Measurements from ENCODE around the gene ZBTB9. TPM values are rescaled to one million over a fixed set of nuclear protein-coding genes. Genes with fewer than 3 reads are reported as not detected.

ZBTB9 gene, protein sequence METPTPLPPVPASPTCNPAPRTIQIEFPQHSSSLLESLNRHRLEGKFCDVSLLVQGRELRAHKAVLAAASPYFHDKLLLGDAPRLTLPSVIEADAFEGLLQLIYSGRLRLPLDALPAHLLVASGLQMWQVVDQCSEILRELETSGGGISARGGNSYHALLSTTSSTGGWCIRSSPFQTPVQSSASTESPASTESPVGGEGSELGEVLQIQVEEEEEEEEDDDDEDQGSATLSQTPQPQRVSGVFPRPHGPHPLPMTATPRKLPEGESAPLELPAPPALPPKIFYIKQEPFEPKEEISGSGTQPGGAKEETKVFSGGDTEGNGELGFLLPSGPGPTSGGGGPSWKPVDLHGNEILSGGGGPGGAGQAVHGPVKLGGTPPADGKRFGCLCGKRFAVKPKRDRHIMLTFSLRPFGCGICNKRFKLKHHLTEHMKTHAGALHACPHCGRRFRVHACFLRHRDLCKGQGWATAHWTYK
- total RNA-seq, result 10 to 100 TPM in 1 of 8 experiments, 1 to 10 TPM in 7; 4.2 to 12.5 (median 8.1) TPM

DNA sequence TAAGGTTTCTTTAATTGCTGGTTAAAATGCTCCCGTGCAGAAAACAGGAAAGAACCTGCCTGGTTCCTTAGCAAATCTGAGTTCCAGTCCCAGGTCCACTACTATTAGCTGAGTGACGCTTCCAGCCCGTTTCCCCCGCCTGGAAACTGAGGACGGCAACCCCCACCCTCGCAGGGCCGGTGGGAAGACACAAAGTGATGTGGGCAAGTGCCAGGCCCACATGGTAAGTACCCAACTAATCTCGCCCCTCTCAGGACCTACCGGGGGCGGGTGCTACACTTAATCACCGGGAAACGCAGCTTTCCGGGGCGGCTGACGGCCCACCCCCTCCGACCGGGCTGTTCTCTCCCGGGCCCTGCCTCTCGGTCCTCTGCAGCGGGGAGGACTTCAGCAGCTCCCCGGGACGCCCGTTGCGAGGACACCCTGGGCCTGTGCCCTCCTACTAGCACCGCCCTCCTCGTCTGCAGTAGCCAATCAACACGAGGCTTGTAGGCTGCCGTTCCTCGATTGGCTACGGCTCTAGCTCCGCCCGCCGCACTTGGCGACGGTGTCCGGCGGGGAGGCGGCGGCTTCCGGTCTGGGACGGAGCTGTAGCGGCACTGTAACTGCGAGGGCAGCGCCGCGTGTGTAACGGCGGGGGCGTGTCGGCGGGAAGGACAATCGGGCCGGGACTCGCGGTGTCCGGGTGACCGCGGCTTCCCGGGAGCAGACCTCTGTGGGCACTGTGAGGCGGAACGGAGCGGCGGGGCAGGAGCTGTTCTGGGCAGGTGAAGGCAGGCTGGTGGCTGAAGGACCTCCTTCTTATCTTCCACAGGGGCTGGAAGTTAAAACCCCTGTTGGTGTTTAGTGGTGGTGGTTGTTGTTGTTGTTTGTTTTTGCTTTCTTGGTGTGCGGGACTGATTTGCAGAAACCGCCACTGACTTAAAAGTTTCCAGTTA lies at the start of gene ZBTB9:
Gene ZBTB9, plus strand, starts transcription at position 568 of the 938 bp plus-strand sequence. CDS start 525 bp downstream, outside the sequence.
- Histone ChIP-seq H3K4me3 (peak within 1 kb of the TSS; percentile 71 to 99 (median 72)), H3K4me1 (replicated peaks in 1 of 2) (peaks cover 12 to 14% of the 10 kb centered on the region in 2 donors), H3K27ac (peak within 1 kb of the TSS; percentile 7 to 59)
- WGBS, 10 experiments, result 0 to 10% (median 0%) methylated on average over 1 to 15 of the region's 65 CpGs; no CpG with 5 or more reads in 1 of the 10 experiments
- peak; percentile 97 to 99 (median 99) for ATAC-seq (replicated peaks in 6 of 8)
- in situ Hi-C loops (cut with MboI; ENCODE audit: low pct_unique_long_range_greater_than_20kb in 2 of 9, low sequenced_read_pairs in 9 of 9, unreplicated experiment in 9 of 9), result no loop called here

DNA sequence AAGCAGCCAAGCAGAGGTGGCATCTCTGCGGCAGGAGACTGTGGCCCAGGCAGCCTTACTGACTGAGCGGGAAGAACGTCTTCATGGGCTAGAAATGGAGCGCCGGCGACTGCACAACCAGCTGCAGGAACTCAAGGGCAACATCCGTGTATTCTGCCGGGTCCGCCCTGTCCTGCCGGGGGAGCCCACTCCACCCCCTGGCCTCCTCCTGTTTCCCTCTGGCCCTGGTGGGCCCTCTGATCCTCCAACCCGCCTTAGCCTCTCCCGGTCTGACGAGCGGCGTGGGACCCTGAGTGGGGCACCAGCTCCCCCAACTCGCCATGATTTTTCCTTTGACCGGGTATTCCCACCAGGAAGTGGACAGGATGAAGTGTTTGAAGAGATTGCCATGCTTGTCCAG lies 49.5 kb upstream of the ZBTB9 start:
- 94 to 100% methylated on average over 3 to 7 of the region's 17 CpGs; no CpG with 5 or more reads in 8 of the 10 experiments for WGBS, 10 experiments
- in situ Hi-C loops (cut with MboI; ENCODE audit: low pct_unique_long_range_greater_than_20kb in 2 of 9, low sequenced_read_pairs in 9 of 9, unreplicated experiment in 9 of 9), result no loop called here
- ATAC-seq (replicated peaks in 6 of 8), result no peak
- no peaks in the 10 kb centered on the region for H3K4me1 ChIP-seq (replicated peaks in 1 of 2)
- no peak overlapping the region for H3K4me3 ChIP-seq
- H3K27ac ChIP-seq, result no peak overlapping the region

DNA sequence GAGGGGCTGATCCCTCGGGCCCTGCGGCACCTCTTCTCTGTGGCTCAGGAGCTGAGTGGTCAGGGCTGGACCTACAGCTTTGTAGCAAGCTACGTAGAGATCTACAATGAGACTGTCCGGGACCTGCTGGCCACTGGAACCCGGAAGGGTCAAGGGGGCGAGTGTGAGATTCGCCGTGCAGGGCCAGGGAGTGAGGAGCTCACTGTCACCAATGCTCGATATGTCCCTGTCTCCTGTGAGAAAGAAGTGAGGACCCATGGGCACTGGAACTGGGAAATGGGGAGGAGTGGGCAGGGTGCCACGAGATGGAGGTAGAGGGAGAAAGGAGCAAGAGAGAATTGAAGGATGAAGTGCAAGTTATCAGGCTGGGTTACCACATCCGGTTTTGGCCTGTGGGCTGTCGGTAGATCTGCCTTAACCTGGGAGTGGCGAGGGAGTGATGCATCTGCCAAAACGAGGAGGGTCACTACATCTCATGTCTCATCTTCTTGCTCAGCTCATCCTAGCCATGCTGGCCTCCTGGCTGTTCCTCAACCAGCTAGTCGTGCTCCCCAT lies 48.9 kb upstream of the ZBTB9 start:
- in situ Hi-C loops (cut with MboI; ENCODE audit: low pct_unique_long_range_greater_than_20kb in 2 of 9, low sequenced_read_pairs in 9 of 9, unreplicated experiment in 9 of 9), result no loop called here
- WGBS, 10 experiments, result 76 to 100% (median 94%) methylated on average over 1 to 4 of the region's 15 CpGs; no CpG with 5 or more reads in 3 of the 10 experiments
- H3K4me1 ChIP-seq (replicated peaks in 1 of 2), result no peaks in the 10 kb centered on the region

DNA sequence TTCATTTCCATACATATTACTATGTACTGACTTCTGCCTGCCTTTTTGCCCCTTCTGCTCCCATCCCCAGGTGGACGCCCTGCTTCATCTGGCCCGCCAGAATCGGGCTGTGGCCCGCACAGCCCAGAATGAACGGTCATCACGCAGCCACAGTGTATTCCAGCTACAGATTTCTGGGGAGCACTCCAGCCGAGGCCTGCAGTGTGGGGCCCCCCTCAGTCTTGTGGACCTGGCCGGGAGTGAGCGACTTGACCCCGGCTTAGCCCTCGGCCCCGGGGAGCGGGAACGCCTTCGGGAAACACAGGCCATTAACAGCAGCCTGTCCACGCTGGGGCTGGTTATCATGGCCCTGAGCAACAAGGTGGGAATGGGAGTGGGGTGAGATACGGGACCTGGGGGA lies 48.2 kb upstream of the ZBTB9 start:
- 96 to 100% (median 100%) methylated on average over 1 to 5 of the region's 17 CpGs; no CpG with 5 or more reads in 5 of the 10 experiments for WGBS, 10 experiments
- Histone ChIP-seq H3K4me3 (no peak overlapping the region), H3K4me1 (replicated peaks in 1 of 2) (no peaks in the 10 kb centered on the region), H3K27ac (no peak overlapping the region)
- ATAC-seq (replicated peaks in 6 of 8), result no peak
- in situ Hi-C loops (cut with MboI; ENCODE audit: low pct_unique_long_range_greater_than_20kb in 2 of 9, low sequenced_read_pairs in 9 of 9, unreplicated experiment in 9 of 9), result no loop called here

More for the DNA sequence above, 48.9 kb upstream of the ZBTB9 start:
- no peak overlapping the region for H3K27ac ChIP-seq
- H3K4me3 ChIP-seq, result no peak overlapping the region
- ATAC-seq (replicated peaks in 6 of 8), result no peak

DNA sequence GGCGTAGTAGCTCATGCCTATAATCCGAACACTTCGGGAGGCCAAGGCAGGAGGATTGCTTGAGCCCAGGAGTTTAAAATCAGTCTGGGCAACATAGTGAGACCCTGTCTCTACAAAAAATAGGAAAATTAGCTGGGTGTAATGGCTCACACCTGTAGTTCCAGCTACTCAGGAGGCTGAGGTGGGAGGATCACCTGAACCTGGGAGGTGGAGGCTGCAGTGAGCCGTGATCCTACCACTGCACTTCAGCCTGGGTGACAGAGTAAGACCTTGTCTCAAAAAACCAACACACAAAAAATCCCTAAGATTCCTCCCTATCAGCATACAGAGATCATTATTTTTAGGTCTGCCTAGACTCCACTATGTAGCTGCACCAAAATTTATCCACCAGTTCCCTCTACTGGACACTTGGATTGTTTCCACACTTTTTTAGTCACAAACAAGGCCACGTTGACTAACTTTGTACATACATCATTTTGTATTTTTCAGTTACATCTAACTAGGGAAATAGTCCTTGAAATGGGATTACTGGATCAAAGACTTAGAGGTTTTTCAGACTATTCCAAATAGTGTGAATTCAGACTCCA lies 47.2 kb upstream of the ZBTB9 start:
- in situ Hi-C loops (cut with MboI; ENCODE audit: low pct_unique_long_range_greater_than_20kb in 2 of 9, low sequenced_read_pairs in 9 of 9, unreplicated experiment in 9 of 9), result no loop called here

DNA sequence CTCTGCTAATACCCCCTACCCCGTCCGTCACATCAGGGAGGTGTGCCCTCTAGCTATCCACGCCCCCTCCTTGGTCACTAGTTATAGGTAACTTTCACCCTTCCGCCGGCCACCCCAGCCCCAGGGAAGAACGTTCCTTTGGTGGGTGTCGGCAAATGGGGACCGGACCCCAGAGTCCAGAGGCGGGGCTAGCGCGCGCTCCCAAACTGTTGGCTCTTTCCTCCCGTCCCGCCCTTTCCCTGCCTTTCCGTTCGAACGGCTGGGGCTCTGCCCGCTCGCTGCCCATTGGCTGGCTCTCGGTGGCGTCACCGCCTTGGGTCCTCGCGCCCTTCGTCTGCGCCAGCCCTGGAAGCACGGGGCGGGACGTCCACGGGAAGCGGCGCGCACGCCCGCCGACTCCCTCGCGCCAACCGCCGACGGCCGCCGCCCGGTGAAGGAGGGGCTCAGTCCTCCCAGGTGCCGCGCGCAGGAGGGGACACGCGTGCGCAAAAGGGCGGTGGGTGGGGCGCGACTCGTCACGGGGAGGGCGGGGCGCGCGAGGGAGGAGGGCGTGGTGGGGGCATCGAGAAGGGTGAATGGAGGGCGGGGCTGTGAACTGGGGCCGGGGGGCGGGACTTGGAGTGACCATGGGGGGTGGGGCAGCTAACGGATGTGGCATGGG lies 44.2 kb upstream of the ZBTB9 start:
- 0% methylated on average over 1 to 10 of the region's 65 CpGs; no CpG with 5 or more reads in 5 of the 10 experiments for WGBS, 10 experiments
- Histone ChIP-seq H3K4me3 (peak overlapping the region; percentile 77 to 96 (median 93)), H3K4me1 (replicated peaks in 1 of 2) (peaks cover 7 to 9% of the 10 kb centered on the region in 2 donors), H3K27ac (peak overlapping the region; percentile 96 to 97)
- peak; percentile 86 to 95 (median 91) for ATAC-seq (replicated peaks in 6 of 8)
- in situ Hi-C loops (cut with MboI; ENCODE audit: low pct_unique_long_range_greater_than_20kb in 2 of 9, low sequenced_read_pairs in 9 of 9, unreplicated experiment in 9 of 9), result no loop called here

More for the DNA sequence above, 47.2 kb upstream of the ZBTB9 start:
- Histone ChIP-seq H3K4me3 (no peak overlapping the region), H3K4me1 (replicated peaks in 1 of 2) (peaks cover 7 to 9% of the 10 kb centered on the region in 2 donors), H3K27ac (no peak overlapping the region)
- ATAC-seq (replicated peaks in 6 of 8), result peak in 2 of 8 experiments; percentile 1
- 71 to 100% (median 89%) methylated on average over 2 to 5 of the region's 5 CpGs; no CpG with 5 or more reads in 4 of the 10 experiments for WGBS, 10 experiments

DNA sequence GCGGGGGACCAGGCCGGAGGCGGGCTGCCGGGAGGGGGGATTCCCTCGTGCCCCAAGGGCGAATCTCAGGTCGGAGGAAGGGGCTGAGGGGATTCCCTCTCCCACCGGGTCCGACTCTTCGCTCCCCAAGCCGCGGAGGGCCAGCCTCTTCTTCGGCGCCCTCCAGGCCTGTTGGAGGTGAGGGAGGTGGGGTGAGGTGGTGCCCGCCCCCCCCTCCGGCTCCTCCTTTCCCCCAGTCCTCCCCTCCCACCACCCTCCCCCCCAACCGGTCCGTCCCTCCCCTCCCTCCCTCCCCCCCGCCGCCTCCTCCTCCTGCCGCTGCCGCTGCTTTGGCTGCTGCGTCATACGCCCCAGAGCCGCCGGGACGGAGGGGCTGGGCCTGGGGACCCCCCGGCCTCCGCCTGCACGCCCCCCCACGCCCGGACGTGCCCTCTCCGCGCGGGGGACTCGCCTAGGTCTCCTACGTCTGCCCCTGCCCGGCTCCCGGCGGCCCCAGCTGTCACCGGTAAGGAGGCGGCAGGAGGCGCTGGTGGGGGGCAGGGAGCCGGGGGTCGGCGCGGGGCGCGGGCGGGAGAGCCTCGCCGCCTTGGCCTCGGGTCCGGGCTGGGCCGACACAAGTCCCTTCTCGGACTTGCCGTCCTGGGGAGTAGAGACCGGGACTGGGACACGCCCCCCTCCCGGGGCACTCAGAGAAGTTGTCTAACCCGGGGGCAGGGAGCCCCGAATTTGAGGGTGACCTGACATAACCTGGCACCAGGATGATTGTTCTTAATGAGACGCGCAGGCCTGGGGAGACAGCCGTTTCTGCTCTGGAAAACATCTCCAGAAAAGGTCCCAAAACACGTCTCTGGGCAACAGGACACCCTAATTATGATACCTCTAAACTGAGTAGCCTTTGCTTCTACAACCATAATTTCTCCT lies 43.4 kb upstream of the ZBTB9 start, which contains the start of gene PHF1:
Gene PHF1, plus strand, starts transcription at position 304 of the 921 bp plus-strand sequence. CDS start 1,250 bp downstream, outside the sequence.
- peak within 1 kb of the TSS; percentile 77 to 96 (median 93) for H3K4me3 ChIP-seq
- in situ Hi-C loops (cut with MboI; ENCODE audit: low pct_unique_long_range_greater_than_20kb in 2 of 9, low sequenced_read_pairs in 9 of 9, unreplicated experiment in 9 of 9), result no loop called here
- ATAC-seq (replicated peaks in 6 of 8), result peak; percentile 25 to 59 (median 38)
- WGBS, 10 experiments, result no CpG with 5 or more reads among the region's 67 CpGs
- peaks cover 7 to 11% of the 10 kb centered on the region in 2 donors for H3K4me1 ChIP-seq (replicated peaks in 1 of 2)
- peak within 1 kb of the TSS; percentile 96 to 97 for H3K27ac ChIP-seq

DNA sequence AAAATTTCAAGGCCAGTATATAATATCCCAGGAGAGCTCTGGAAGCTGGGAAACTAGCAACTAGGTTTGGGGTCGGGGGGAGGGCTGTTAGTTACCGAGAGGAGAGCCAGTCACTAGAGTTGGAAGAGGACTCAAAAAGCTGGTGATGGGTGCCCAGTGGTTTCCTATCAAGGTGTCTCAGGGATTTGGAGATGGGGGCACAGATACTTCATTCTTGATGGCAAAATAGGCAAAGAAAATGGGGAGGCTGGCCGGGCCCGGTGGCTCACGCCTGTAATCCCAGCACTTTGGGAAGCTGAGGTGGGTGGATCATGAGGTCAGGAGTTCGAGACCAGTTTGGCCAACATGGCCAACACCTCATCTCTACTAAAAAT lies 42.8 kb upstream of the ZBTB9 start:
- no peak for ATAC-seq (replicated peaks in 6 of 8)
- Histone ChIP-seq H3K27ac (peak overlapping the region in 1 of 2 donors; percentile 97), H3K4me3 (peak overlapping the region; percentile 77 to 96 (median 93)), H3K4me1 (replicated peaks in 1 of 2) (peaks cover 12 to 18% of the 10 kb centered on the region in 2 donors)
- in situ Hi-C loops (cut with MboI; ENCODE audit: low pct_unique_long_range_greater_than_20kb in 2 of 9, low sequenced_read_pairs in 9 of 9, unreplicated experiment in 9 of 9), result no loop called here
- 44 to 100% (median 71%) methylated on average over 1 to 6 of the region's 6 CpGs; no CpG with 5 or more reads in 2 of the 10 experiments for WGBS, 10 experiments

DNA sequence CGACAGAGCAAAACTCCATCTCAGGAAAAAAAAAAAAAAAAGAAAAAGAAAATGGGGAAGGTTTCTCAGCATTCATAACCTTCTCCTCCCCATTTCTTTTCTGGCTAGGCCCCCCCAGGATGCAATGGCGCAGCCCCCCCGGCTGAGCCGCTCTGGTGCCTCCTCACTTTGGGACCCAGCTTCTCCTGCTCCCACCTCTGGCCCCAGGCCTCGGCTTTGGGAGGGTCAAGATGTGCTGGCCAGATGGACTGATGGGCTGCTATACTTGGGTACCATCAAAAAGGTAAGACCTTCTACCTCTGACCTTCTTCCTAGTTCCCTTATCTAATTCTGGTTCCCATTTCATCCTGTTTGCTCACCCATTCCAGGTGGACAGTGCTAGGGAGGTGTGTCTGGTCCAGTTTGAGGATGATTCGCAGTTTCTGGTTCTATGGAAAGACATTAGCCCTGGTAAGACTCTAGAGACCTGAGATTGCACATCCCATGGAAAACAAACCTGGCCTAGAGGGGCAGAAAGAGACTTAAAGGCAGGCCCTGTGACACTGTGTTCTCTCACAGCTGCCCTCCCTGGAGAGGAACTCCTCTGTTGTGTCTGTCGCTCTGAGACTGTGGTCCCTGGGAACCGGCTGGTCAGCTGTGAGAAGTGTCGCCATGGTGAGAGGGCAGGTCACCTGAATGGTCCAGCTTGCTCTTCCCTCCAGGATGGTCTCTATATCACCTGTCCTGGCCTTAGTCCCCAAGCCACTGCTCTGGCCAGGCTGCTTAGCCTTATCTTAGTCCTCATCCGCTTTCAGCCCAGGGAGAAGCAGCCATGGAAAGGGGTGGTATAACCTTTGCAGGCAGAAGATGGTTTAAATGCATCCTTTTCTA lies 42.0 kb upstream of the ZBTB9 start:
- WGBS, 10 experiments, result 91 to 100% (median 100%) methylated on average over 1 to 5 of the region's 10 CpGs; no CpG with 5 or more reads in 3 of the 10 experiments
- peak overlapping the region in 4 of 5 donors; percentile 77 to 96 (median 92) for H3K4me3 ChIP-seq
- in situ Hi-C loops (cut with MboI; ENCODE audit: low pct_unique_long_range_greater_than_20kb in 2 of 9, low sequenced_read_pairs in 9 of 9, unreplicated experiment in 9 of 9), result no loop called here

More for the DNA sequence above, 42.0 kb upstream of the ZBTB9 start:
- ATAC-seq (replicated peaks in 6 of 8), result no peak
- peaks cover 19% of the 10 kb centered on the region in 2 donors for H3K4me1 ChIP-seq (replicated peaks in 1 of 2)
- H3K27ac ChIP-seq, result no peak overlapping the region
